Right ventricle myocardium inferior (tissue), 1 donor: ENCODE data around the gene TK2. TPM values are rescaled to one million over a fixed set of nuclear protein-coding genes. Genes with fewer than 3 reads are reported as not detected.

ENCODE experiments used
- ATAC-seq: fragments of 200-7000 bp; cut with Tn5 transposase; one replicate; pipeline ENCODE4 v1.9.1; 2020; ENCODE audit warnings: mild to moderate bottlenecking, moderate library complexity
- DNase-seq: peaks from one replicate; pipeline ENCODE4 v3.0.0; 2021; ENCODE audit errors: missing footprints
- intact Hi-C: fragments of 100-400 bp; cut with DNase I; formaldehyde crosslinking; loops from one replicate; pipeline ENCODE4 v1.11.0; 2022
- total RNA-seq: library from RNA; stranded (reverse); fragmentation: NEBNext Ultra II Directional; extraction: Animal tissue kit (Norgen Biotek cat#: 25700); gene quantifications from one replicate; pipeline ENCODE4 v1.2.1, GENCODE V29; 2021
- donor health status: DM: no; HTN: yes; CAD: no; lungs with severe emphysema.

Gene TK2
- total RNA-seq, 1 donor from 2014 or later = 18.6 TPM

- intact Hi-C loops = loop anchor here (2.0 kb wide), 1 partner anchor 52 kb away; the partner anchor contains the start of gene CMTM3
- DNase-seq (peak; percentile 95), ATAC-seq (peak; percentile 84)
These were observed 2.6 kb upstream of the TK2 start, which contains the start of gene CKLF for GRCh38 chr16:66552286-66553177. TSS of gene CKLF (plus strand) at chr16:66552576. CDS start at chr16:66552716, 140 bp downstream.

- DNase-seq = no peak
- no peak for ATAC-seq
These were observed 1.9 kb upstream of the TK2 start for GRCh38 chr16:66551788-66552285.

GRCh38 chr16:66551348-66551759 lies 1.4 kb upstream of the TK2 start:
- DNase-seq = no peak
- ATAC-seq = no peak
- intact Hi-C loops = no loop called here

More at GRCh38 chr16:66551788-66552285, 1.9 kb upstream of the TK2 start:
- intact Hi-C loops = loop anchor here (2.0 kb wide), 1 partner anchor 53 kb away; the partner anchor contains the start of gene CMTM3

- DNase-seq = no peak
- ATAC-seq = no peak
- intact Hi-C loops = loop anchor here (1.0 kb wide), 1 partner anchor 33 kb away; no protein-coding TSS in a partner anchor
These were observed 1.1 kb downstream of the TK2 start for GRCh38 chr16:66548868-66549267.

GRCh38 chr16:66548068-66548467 lies 1.9 kb downstream of the TK2 start:
- intact Hi-C loops = no loop called here
- DNase-seq (no peak), ATAC-seq (no peak)

- no peak for DNase-seq
- intact Hi-C loops = no loop called here
- no peak for ATAC-seq
These were observed 2.6 kb downstream of the TK2 start for GRCh38 chr16:66547101-66547989.

GRCh38 chr16:66544016-66544757 lies 5.7 kb downstream of the TK2 start:
- ATAC-seq = no peak
- DNase-seq = no peak
- intact Hi-C loops = no loop called here

GRCh38 chr16:66543541-66543940 lies 6.4 kb downstream of the TK2 start:
- intact Hi-C loops = no loop called here
- ATAC-seq (no peak), DNase-seq (no peak)

GRCh38 chr16:66542396-66542795 lies 7.5 kb downstream of the TK2 start:
- intact Hi-C loops = no loop called here
- DNase-seq (no peak), ATAC-seq (no peak)

- DNase-seq = no peak
- intact Hi-C loops = no loop called here
- peak; percentile 43 for ATAC-seq
These were observed 8.2 kb downstream of the TK2 start for GRCh38 chr16:66541388-66542355.

- ATAC-seq = no peak
- intact Hi-C loops = no loop called here
- no peak for DNase-seq
These were observed 10.1 kb downstream of the TK2 start for GRCh38 chr16:66539623-66540469.

GRCh38 chr16:66538910-66539309 lies 11.0 kb downstream of the TK2 start:
- intact Hi-C loops = no loop called here
- ATAC-seq (no peak), DNase-seq (no peak)

- DNase-seq (no peak), ATAC-seq (no peak)
- intact Hi-C loops = no loop called here
These were observed 12.7 kb downstream of the TK2 start for GRCh38 chr16:66537236-66537635.

- no peak for DNase-seq
- ATAC-seq = no peak
- intact Hi-C loops = no loop called here
These were observed 13.4 kb downstream of the TK2 start for GRCh38 chr16:66536525-66536924.

GRCh38 chr16:66534376-66534799 lies 15.5 kb downstream of the TK2 start:
- DNase-seq = no peak
- intact Hi-C loops = no loop called here
- ATAC-seq = no peak

- ATAC-seq (no peak), DNase-seq (peak; percentile 27)
- intact Hi-C loops = no loop called here
These were observed 20.4 kb downstream of the TK2 start for GRCh38 chr16:66529475-66529874.

GRCh38 chr16:66528294-66528693 lies 21.6 kb downstream of the TK2 start:
- DNase-seq (peak; percentile 9), ATAC-seq (no peak)
- intact Hi-C loops = no loop called here
